Pancreas (tissue), 10 donors: Measurements from ENCODE around the gene MAPK14. TPM values are rescaled to one million over a fixed set of nuclear protein-coding genes. Genes with fewer than 3 reads are reported as not detected.

Experiments used
- ATAC-seq, 4 donors: fragments of 200-7000 bp; cut with Tn5 transposase; one replicate each; pipeline versions ENCODE4 v1.8.0 to v1.9.1; 2020; ENCODE audit warnings: mild to moderate bottlenecking in 4 of 4, moderate library complexity in 4 of 4
- DNase-seq, 6 donors: peaks; one replicate each; pipeline ENCODE4 v3.0.0-alpha.2; 2020
- FAIRE-seq: peaks from 2 replicates; lab custom pipeline; 2012; peaks lifted over from hg19 to GRCh38; lab: Jason Lieb, UNC
- H3K27ac ChIP-seq, 4 donors: fragments of 200-600 bp; sonication (generic); 1 replicate in 3 of 4; 2 replicates in 1 of 4; pipeline versions ENCODE4 v1.5.0 to v1.8.0; 2020
- H3K27me3 ChIP-seq, 4 donors: fragments of 200-600 bp; one replicate each; pipeline ENCODE4 v1.8.0; 2021
- H3K36me3 ChIP-seq, 3 donors: fragments of 200-600 bp; sonication (generic) in 1 of 3; one replicate each; pipeline versions ENCODE4 v1.5.0 to v1.8.0; 2020 to 2021
- H3K4me1 ChIP-seq, 3 donors: fragments of 200-600 bp; one replicate each; pipeline ENCODE4 v1.8.0; 2021
- H3K4me3 ChIP-seq, 4 donors: fragments of 200-600 bp; sonication (generic) in 2 of 4; one replicate each; pipeline versions ENCODE4 v1.5.0 to v1.8.0; 2020 to 2021
- H3K9me3 ChIP-seq, 4 donors: fragments of 200-600 bp; one replicate each; pipeline ENCODE4 v1.8.0; 2021
- WGBS, 2 donors: extraction: QIAGEN DNeasy Blood & Tissue Kit; methylation state at CpG; one replicate each; pipeline ENCODE4 v1.1.7; 2013; 5-methylcytosine and 5-hydroxymethylcytosine counted together
- intact Hi-C, 3 donors: fragments of 100-400 bp; cut with DNase I; formaldehyde crosslinking; loops; one replicate each; pipeline versions ENCODE4 v1.11.1 to v1.14.2; 2022
- polyA plus RNA-seq, 2 donors: library from polyadenylated mRNA; stranded (reverse); fragments of 200-250 nt; gene quantifications; one replicate each; pipeline ENCODE4 v1.2.3, GENCODE V29; 2013
- total RNA-seq, 6 donors: library from RNA; stranded (reverse); fragmentation: NEBNext Ultra II Directional in 4 of 6; extraction: Animal tissue kit (Norgen Biotek cat#: 25700) in 4 of 6; gene quantifications; one replicate each; pipeline versions ENCODE4 v1.2.1 to v1.2.4, GENCODE V29; 2021 to 2023
- TF ChIP-seq, protein P1 (sequence below), 4 donors: fragments of 200-600 bp; sonication (generic) in 3 of 4; IDR thresholded peaks; one replicate each; pipeline versions ENCODE4 v1.5.0 to v1.8.0; 2021; ENCODE audit warnings: antibody characterized with exemption in 4 of 4
- donor health status: healthy with polysubstance abuse.
- donor health status: DM: no; HTN: no; CAD: no; lungs with moderate emphysema.
- donor health status: DM: no; HTN: no; CAD: no.
- donor health status: control.
- donor health status: control.
- donor health status: Bipolar disorder and iron deficiency.
- donor health status: DM: yes; HTN: yes; CAD: no.
- donor health status: DM: no; HTN: no; CAD: no.
- donor health status: DM: no; HTN: no; CAD: no.
- donor health status: DM: yes; HTN: yes; CAD: no.

The MAPK14 gene
- total and polyA plus RNA-seq, 8 donors = 6.8 to 29.9 (median 16.6) TPM

GRCh38 chr6:36042618-36043260, 15.1 kb downstream of the MAPK14 start:
- FAIRE-seq = no peak
- WGBS, 2 donors = 93 to 96% methylated on average over 12 of the region's 12 CpGs
- Histone ChIP-seq H3K4me1 (peaks cover 10 to 38% (median 24%) of the 10 kb centered on the region in 3 donors), H3K27me3 (no peaks in the 10 kb centered on the region), H3K4me3 (no peak overlapping the region), H3K9me3 (no peaks in the 10 kb centered on the region), H3K27ac (no peak overlapping the region), H3K36me3 (no peaks in the 10 kb centered on the region)
- DNase-seq = no peak
- intact Hi-C loops = no loop called here
- no peak for ATAC-seq
- TF ChIP-seq, protein P1, sequence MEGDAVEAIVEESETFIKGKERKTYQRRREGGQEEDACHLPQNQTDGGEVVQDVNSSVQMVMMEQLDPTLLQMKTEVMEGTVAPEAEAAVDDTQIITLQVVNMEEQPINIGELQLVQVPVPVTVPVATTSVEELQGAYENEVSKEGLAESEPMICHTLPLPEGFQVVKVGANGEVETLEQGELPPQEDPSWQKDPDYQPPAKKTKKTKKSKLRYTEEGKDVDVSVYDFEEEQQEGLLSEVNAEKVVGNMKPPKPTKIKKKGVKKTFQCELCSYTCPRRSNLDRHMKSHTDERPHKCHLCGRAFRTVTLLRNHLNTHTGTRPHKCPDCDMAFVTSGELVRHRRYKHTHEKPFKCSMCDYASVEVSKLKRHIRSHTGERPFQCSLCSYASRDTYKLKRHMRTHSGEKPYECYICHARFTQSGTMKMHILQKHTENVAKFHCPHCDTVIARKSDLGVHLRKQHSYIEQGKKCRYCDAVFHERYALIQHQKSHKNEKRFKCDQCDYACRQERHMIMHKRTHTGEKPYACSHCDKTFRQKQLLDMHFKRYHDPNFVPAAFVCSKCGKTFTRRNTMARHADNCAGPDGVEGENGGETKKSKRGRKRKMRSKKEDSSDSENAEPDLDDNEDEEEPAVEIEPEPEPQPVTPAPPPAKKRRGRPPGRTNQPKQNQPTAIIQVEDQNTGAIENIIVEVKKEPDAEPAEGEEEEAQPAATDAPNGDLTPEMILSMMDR (IDR thresholded peaks at IDR 0.05) = no peak

DNA sequence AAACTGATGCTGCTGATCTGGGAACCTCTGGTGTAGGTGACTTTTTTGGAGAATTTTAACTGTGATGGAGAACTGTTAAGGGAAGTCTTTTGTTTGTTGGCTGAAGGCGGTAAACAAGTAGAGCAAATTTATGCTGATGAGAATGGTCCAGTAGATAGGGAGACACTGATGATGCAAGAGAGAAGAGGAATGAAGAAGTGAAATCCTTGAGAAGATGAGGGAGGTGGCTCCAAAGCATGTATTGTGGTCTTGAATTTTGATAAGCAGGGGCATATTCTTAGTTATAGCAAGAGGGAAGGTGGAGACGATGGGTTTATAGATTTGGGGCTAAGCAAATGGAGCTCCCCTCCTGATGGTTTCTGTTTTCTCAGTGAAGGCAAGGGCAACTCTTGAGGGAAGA, 22.0 kb downstream of the MAPK14 start:
- Histone ChIP-seq H3K9me3 (no peaks in the 10 kb centered on the region), H3K27ac (no peak overlapping the region), H3K27me3 (no peaks in the 10 kb centered on the region), H3K4me3 (no peak overlapping the region), H3K4me1 (peaks cover 7 to 21% (median 20%) of the 10 kb centered on the region in 3 donors), H3K36me3 (no peaks in the 10 kb centered on the region)
- intact Hi-C loops = no loop called here
- TF ChIP-seq, protein P1 (IDR thresholded peaks at IDR 0.05) = no peak
- DNase-seq = no peak
- ATAC-seq = no peak
- no peak for FAIRE-seq
- WGBS, 2 donors = 95 to 96% methylated on average over 2 of the region's 2 CpGs

- ATAC-seq (no peak), DNase-seq (no peak), FAIRE-seq (no peak)
- WGBS, 2 donors = 73% methylated on average over 1 of the region's 1 CpG
- Histone ChIP-seq H3K4me1 (peaks cover 7 to 26% (median 25%) of the 10 kb centered on the region in 3 donors), H3K4me3 (no peak overlapping the region), H3K36me3 (no peaks in the 10 kb centered on the region), H3K27ac (no peak overlapping the region), H3K9me3 (no peaks in the 10 kb centered on the region), H3K27me3 (no peaks in the 10 kb centered on the region)
- intact Hi-C loops = no loop called here
- TF ChIP-seq, protein P1 (IDR thresholded peaks at IDR 0.05) = no peak
Measured at GRCh38 chr6:36050305-36050704, 22.7 kb downstream of the MAPK14 start.

- H3K4me3 ChIP-seq = no peak overlapping the region
- TF ChIP-seq, protein P1 (IDR thresholded peaks at IDR 0.05) = no peak
- H3K9me3 ChIP-seq = no peaks in the 10 kb centered on the region
- no peaks in the 10 kb centered on the region for H3K27me3 ChIP-seq
- peaks cover 7 to 25% (median 23%) of the 10 kb centered on the region in 3 donors for H3K4me1 ChIP-seq
- FAIRE-seq = no peak
- WGBS, 2 donors = 88% methylated on average over 16 of the region's 16 CpGs
- H3K27ac ChIP-seq = no peak overlapping the region
- H3K36me3 ChIP-seq = no peaks in the 10 kb centered on the region
- intact Hi-C loops = no loop called here
- peak in 1 of 4 donors; percentile 23 for ATAC-seq
- DNase-seq = no peak
Measured at GRCh38 chr6:36050947-36051710, 23.5 kb downstream of the MAPK14 start.
